Stimulated activated naive B cell treated with anti-CD40 and anti-IgM and Interleukin-4, amounts not matched to agents 10 μg/mL and 1 μg/mL and 100 μg/mL, for 72 hours (primary cell): ENCODE data around the gene SLC29A4.
"Not testable (repeated sequence)": the region's sequence is repeated elsewhere in the genome, so short reads cannot be mapped to it uniquely, and the experiment has no call there.

Experiments used
- ATAC-seq, 2 donors: fragments of 150-1000 bp; cut with Tn5 transposase; replicated peaks; 2 replicates each; pipeline ENCODE4 v1.10.0; 2021; ENCODE audit warnings: moderate library complexity in 1 of 2
- DNase-seq: peaks from one replicate; pipeline ENCODE4 v3.0.0; 2021
- H3K27ac Mint-ChIP-seq: one replicate; pipeline ENCODE4 v1.8.0; 2022; ENCODE audit warnings: mild to moderate bottlenecking, mixed read lengths
- H3K27me3 Mint-ChIP-seq, 2 donors: one replicate each; pipeline ENCODE4 v1.8.0; 2022; ENCODE audit warnings: mixed read lengths in 2 of 2
- H3K36me3 Mint-ChIP-seq, 2 donors: one replicate each; pipeline ENCODE4 v1.8.0; 2022; ENCODE audit warnings: mixed read lengths in 2 of 2, mild to moderate bottlenecking in 1 of 2
- H3K4me1 Mint-ChIP-seq, 2 donors: one replicate each; pipeline ENCODE4 v1.8.0; 2022; ENCODE audit warnings: mixed read lengths in 2 of 2, mild to moderate bottlenecking in 1 of 2
- H3K4me3 Mint-ChIP-seq, 2 donors: one replicate each; pipeline ENCODE4 v1.8.0; 2022; ENCODE audit warnings: mild to moderate bottlenecking in 2 of 2, mixed read lengths in 2 of 2, moderate library complexity in 1 of 2
- H3K9me3 Mint-ChIP-seq, 2 donors: one replicate each; pipeline ENCODE4 v1.8.0; 2022; ENCODE audit warnings: mixed read lengths in 2 of 2, mild to moderate bottlenecking in 1 of 2

SLC29A4 gene

DNA sequence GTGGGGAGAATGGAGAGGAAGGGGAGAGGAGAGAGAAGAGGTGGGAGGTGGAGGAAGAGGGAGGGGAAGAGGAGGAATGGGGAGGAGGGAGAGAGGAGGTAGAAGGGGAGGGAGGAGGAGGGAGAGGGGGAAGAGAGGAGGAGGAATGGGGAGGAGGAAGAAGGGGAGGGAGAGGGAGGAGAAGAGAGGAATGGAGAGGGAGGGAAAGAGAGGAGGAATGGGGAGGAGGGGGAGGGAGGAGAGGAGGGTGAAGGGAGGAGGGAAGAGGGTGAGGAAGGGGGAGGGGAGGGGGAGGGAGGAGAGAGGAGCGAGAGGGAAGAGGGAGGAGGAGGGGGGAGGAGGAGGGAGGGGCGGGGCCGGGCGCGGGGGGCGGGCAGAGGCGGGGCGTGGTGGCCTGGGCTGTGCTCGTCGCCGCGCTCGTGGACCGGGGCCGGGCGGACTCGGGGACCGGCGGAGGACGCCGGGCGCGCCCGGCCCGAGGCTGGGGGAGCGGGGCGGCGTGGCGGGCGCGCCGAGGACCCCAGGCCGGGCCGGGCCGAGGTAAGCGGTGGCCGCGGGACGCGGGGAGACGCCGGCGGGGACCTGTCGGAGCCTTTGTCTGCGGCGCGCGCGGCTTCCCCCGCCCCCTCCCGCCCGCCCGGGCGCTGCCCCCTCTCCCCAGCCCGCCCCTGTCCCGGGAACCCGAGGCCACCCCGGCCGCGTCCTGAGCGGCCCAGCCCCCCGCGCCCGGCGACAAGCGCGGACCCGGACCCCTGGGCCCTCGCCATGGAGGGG, at the start of gene SLC29A4:
Gene SLC29A4, plus strand, starts transcription at position 401 of the 774 bp plus-strand sequence. CDS start 4,874 bp downstream, outside the sequence.
- peaks cover 0 to 2% of the 10 kb centered on the region in 2 donors for H3K4me1 Mint-ChIP-seq
- no peak within 1 kb of the TSS for H3K27ac Mint-ChIP-seq
- no peaks in the 10 kb centered on the region for H3K36me3 Mint-ChIP-seq
- H3K27me3 Mint-ChIP-seq = peaks cover 23 to 41% of the 10 kb centered on the region in 2 donors
- ATAC-seq (peak; percentile 66 to 72), DNase-seq (no peak)
- peak within 1 kb of the TSS in 1 of 2 donors; percentile 19 for H3K4me3 Mint-ChIP-seq
- no peaks in the 10 kb centered on the region for H3K9me3 Mint-ChIP-seq

GRCh38 chr7:5234852-5235831, 47.6 kb upstream of the SLC29A4 start:
- DNase-seq = no peak
- peak overlapping the region; percentile 88 for H3K27ac Mint-ChIP-seq
- peaks cover 52 to 69% of the 10 kb centered on the region in 2 donors for H3K4me1 Mint-ChIP-seq
- peak overlapping the region; percentile 20 to 50 for H3K4me3 Mint-ChIP-seq
- ATAC-seq = no peak
- peaks cover 30 to 36% of the 10 kb centered on the region in 2 donors for H3K36me3 Mint-ChIP-seq
- no peaks in the 10 kb centered on the region for H3K27me3 Mint-ChIP-seq
- H3K9me3 Mint-ChIP-seq = no peaks in the 10 kb centered on the region

GRCh38 chr7:5237286-5237685, 45.5 kb upstream of the SLC29A4 start:
- H3K4me3 Mint-ChIP-seq = peak overlapping the region; percentile 29 to 44
- DNase-seq (no peak), ATAC-seq (no peak)
- peak overlapping the region; percentile 42 for H3K27ac Mint-ChIP-seq
- peaks cover 39 to 61% of the 10 kb centered on the region in 2 donors for H3K4me1 Mint-ChIP-seq
- H3K36me3 Mint-ChIP-seq = peaks cover 13 to 15% of the 10 kb centered on the region in 2 donors
- H3K9me3 Mint-ChIP-seq = no peaks in the 10 kb centered on the region
- peaks cover 3 to 6% of the 10 kb centered on the region in 2 donors for H3K27me3 Mint-ChIP-seq

DNA sequence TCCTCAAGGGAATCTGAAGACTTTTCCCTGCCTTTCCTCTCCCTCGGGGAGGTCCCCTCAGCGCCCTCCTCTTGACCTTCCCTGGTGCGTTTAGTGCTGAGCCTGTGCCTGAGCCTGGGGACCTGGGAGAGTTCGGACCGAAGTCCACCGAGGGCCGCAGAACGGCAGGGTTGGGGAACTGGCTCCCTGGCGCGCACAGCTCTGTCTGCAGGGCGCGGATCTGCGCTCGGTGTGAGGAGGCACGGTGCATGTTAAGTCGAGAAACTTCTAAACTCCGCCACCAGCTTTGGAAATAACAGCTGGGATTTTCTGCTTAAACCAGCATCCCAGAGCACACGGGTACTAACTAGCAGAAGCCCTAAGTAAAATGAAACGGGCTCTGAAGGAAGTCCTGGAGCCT, 44.2 kb upstream of the SLC29A4 start:
- Mint-ChIP-seq H3K27ac (no peak overlapping the region), H3K9me3 (no peaks in the 10 kb centered on the region), H3K36me3 (peaks cover 3 to 5% of the 10 kb centered on the region in 2 donors), H3K4me3 (no peak overlapping the region), H3K4me1 (peaks cover 27 to 49% of the 10 kb centered on the region in 2 donors), H3K27me3 (peaks cover 5 to 6% of the 10 kb centered on the region in 2 donors)
- ATAC-seq (no peak), DNase-seq (no peak)

- DNase-seq (no peak), ATAC-seq (no peak)
- Mint-ChIP-seq H3K36me3 (no peaks in the 10 kb centered on the region), H3K4me3 (no peak overlapping the region), H3K9me3 (peaks cover 0 to 5% of the 10 kb centered on the region in 2 donors), H3K4me1 (peaks cover 8 to 17% of the 10 kb centered on the region in 2 donors), H3K27ac (no peak overlapping the region), H3K27me3 (peaks cover 5 to 6% of the 10 kb centered on the region in 2 donors)
Observed at GRCh38 chr7:5243261-5243660, 39.5 kb upstream of the SLC29A4 start.

DNA sequence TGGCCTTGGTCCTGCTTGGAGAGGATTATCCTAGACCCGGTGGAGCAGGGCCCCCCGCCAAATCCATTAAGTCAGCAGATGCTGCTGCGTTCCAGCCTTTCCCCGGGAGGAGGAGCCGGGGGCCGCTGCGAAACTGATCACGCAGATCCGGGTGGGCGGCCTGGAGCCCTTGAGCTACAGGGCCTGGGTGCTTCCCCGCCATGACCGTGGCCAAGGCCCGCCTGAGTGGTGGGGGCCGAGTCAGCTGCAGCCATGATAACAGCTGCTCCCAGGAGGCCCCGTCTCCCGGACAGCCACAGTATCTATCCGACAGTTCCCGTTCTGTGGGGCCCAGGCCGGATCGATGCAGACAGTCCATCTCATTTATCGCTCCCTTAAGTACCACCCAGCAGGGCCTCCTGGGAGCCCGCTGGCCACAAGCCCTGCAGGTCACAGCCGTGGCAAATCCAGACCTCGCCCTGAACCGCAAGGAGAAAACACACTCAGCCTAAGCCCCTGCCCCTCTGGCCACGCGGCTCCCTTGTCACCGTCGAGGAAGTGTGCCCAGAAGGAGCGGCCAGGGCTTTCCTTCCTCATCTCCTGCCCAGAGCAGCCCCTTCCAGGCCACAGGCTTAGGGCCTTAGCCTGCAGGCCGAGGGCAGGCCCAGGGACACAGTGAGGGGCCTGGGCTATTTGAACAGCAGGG, 34.4 kb upstream of the SLC29A4 start:
- DNase-seq (no peak), ATAC-seq (no peak)
- Mint-ChIP-seq H3K27ac (no peak overlapping the region), H3K4me3 (no peak overlapping the region), H3K4me1 (no peaks in the 10 kb centered on the region), H3K9me3 (peaks cover 0 to 5% of the 10 kb centered on the region in 2 donors), H3K36me3 (no peaks in the 10 kb centered on the region), H3K27me3 (peaks cover 7% of the 10 kb centered on the region in 2 donors)

GRCh38 chr7:5250787-5251186, 32.0 kb upstream of the SLC29A4 start:
- H3K9me3 Mint-ChIP-seq, H3K36me3 Mint-ChIP-seq, DNase-seq, H3K4me1 Mint-ChIP-seq, H3K27ac Mint-ChIP-seq, ATAC-seq, H3K4me3 Mint-ChIP-seq: not testable (repeated sequence)
- peaks cover 7 to 17% of the 10 kb centered on the region in 2 donors for H3K27me3 Mint-ChIP-seq

- H3K36me3 Mint-ChIP-seq, H3K9me3 Mint-ChIP-seq, H3K27ac Mint-ChIP-seq, DNase-seq, H3K4me1 Mint-ChIP-seq, H3K4me3 Mint-ChIP-seq, ATAC-seq: not testable (repeated sequence)
- H3K27me3 Mint-ChIP-seq = peaks cover 7 to 21% of the 10 kb centered on the region in 2 donors
Observed at GRCh38 chr7:5253529-5253928, 29.2 kb upstream of the SLC29A4 start.

DNA sequence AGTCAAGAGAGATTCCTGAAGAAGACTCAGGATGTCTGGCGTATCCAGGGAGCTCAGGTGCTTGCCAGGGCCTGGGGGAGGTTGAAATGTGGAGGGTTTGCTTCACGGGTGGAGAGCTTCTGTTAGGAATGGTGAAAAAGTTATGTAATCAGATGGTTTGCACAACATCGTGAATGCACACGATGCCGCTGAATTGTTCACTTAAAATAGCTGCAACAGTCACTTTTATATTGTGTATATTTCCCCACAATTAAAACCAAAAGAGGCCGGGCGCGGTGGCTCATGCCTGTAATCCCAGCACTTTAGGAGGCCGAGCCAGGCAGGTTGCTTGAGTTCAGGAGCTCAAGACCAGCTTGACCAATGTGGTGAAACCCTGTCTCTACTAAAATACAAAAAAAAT, 28.4 kb upstream of the SLC29A4 start:
- peaks cover 7 to 21% of the 10 kb centered on the region in 2 donors for H3K27me3 Mint-ChIP-seq
- H3K9me3 Mint-ChIP-seq, H3K4me3 Mint-ChIP-seq, ATAC-seq, H3K27ac Mint-ChIP-seq, DNase-seq, H3K36me3 Mint-ChIP-seq, H3K4me1 Mint-ChIP-seq: not testable (repeated sequence)

GRCh38 chr7:5255832-5256231, 26.9 kb upstream of the SLC29A4 start:
- H3K36me3 Mint-ChIP-seq = no peaks in the 10 kb centered on the region
- no peaks in the 10 kb centered on the region for H3K4me1 Mint-ChIP-seq
- no peaks in the 10 kb centered on the region for H3K9me3 Mint-ChIP-seq
- DNase-seq (no peak), ATAC-seq (no peak)
- no peak overlapping the region for H3K4me3 Mint-ChIP-seq
- no peak overlapping the region for H3K27ac Mint-ChIP-seq
- peaks cover 7 to 21% of the 10 kb centered on the region in 2 donors for H3K27me3 Mint-ChIP-seq

DNA sequence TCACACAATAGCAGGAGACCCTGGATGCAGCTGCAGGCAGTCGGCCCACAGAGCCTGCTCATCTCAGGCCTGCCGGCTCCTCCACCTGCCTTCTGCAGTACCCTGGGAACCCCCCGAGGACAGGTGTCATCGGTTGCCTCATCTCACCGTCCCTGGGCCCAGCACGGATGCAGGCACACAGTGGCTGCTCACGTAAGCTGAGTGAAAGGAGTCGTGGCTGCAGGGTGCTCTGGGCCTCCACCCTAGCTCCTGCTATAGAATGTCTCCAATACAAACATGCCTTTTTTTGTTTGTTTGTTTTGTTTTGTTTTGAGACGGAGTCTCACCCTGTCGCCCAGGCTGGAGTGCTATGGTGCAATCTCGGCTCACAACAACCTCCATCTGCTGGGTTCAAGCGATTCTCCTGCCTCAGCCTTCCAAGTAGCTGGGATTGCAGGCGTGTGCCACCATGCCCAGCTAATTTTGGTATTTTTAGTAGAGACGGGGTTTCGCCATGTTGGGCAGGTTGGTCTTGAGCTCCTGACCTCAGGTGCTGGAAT, 22.1 kb upstream of the SLC29A4 start:
- not testable (repeated sequence) for DNase-seq, H3K36me3 Mint-ChIP-seq, H3K4me1 Mint-ChIP-seq, H3K4me3 Mint-ChIP-seq, H3K9me3 Mint-ChIP-seq, ATAC-seq, H3K27me3 Mint-ChIP-seq, H3K27ac Mint-ChIP-seq

- ATAC-seq, H3K4me3 Mint-ChIP-seq, DNase-seq, H3K4me1 Mint-ChIP-seq, H3K27me3 Mint-ChIP-seq, H3K9me3 Mint-ChIP-seq, H3K36me3 Mint-ChIP-seq, H3K27ac Mint-ChIP-seq: not testable (repeated sequence)
Observed at GRCh38 chr7:5263066-5263465, 19.7 kb upstream of the SLC29A4 start.

DNA sequence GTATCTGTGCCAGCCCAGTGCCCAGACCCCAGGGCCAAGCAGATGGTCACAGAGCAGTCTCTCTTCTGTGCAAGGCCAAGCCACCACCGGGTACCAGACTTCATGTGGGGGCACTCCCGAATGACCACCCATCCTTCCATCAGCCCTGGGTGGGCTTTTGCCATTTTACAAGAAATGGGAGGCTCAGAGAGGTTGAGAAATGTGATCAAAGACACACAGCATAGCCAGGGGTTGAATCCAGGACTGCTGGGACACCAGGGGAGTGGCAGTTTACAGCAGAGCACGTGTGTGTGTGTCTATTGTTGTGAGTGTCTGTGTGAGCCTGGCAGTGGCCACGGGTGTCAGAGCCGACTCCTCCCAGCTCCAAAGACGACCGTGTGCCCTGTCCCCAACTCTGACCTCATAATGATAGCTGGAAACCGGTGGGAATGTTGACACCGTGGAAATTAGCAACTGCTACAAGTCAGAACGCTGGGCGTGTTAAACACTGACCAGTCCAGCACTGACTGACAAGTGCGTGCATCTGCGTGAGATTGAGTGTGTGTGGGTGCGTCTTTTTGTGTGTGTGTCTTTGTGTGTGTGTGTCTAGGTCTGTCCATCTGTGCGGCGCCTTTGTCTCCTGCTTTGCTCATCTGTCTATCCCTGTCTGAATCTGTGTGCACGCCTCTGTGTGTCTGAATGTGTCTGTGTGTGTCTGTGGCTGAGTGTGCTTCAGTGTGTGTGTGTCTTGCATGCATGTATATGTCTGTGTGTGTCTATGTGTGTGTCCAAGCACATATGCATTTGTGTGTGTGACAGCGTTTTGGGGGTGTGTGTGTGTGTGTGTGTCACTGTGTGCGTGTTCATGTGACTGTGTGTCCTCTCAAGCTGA, 17.2 kb upstream of the SLC29A4 start:
- H3K9me3 Mint-ChIP-seq = no peaks in the 10 kb centered on the region
- ATAC-seq = no peak
- no peaks in the 10 kb centered on the region for H3K36me3 Mint-ChIP-seq

More for the DNA sequence above, 17.2 kb upstream of the SLC29A4 start:
- DNase-seq = no peak
- Mint-ChIP-seq H3K27me3 (peaks cover 15 to 22% of the 10 kb centered on the region in 2 donors), H3K4me1 (no peaks in the 10 kb centered on the region), H3K27ac (no peak overlapping the region), H3K4me3 (no peak overlapping the region)
